CD4-positive, CD25-positive, alpha-beta regulatory T cell (primary cell): ENCODE measurements around the gene SLC35F2. TPM values are rescaled to one million over a fixed set of nuclear protein-coding genes. Genes with fewer than 3 reads are reported as not detected.
A peak's percentile ranks its signal among the peaks of the same experiment; 100 is the strongest.
"Not testable (repeated sequence)": the region's sequence is repeated elsewhere in the genome, so short reads cannot be mapped to it uniquely, and the experiment has no call there.

Experiments
- ATAC-seq, 2 donors: fragments of 150-1000 bp; cut with Tn5 transposase; one replicate each; pipeline ENCODE4 v1.10.0; 2021; ENCODE audit warnings: low read depth in 2 of 2, moderate number of reproducible peaks in 2 of 2, moderate library complexity in 1 of 2
- DNase-seq, 3 donors: peaks; one replicate each; pipeline versions ENCODE4 v3.0.0 to v3.0.0-alpha.2; 2012 to 2022; ENCODE audit warnings: mixed read lengths in 1 of 3
- H3K27ac ChIP-seq: one replicate; pipeline ENCODE4 v1.7.0; 2013; ENCODE audit warnings: mild to moderate bottlenecking, low read length; ENCODE audit not compliant: insufficient read depth, poor library complexity, severe bottlenecking
- H3K27me3 ChIP-seq: one replicate; pipeline ENCODE4 v1.7.0; 2013; ENCODE audit warnings: low read length; ENCODE audit not compliant: control insufficient read depth, insufficient read depth
- H3K36me3 ChIP-seq: one replicate; pipeline ENCODE4 v1.7.0; 2013; ENCODE audit warnings: mild to moderate bottlenecking, low read length, moderate library complexity; ENCODE audit not compliant: control insufficient read depth, insufficient read depth
- H3K4me1 ChIP-seq: 2 replicates; pipeline ENCODE4 v1.7.0; 2013; ENCODE audit warnings: mild to moderate bottlenecking, low read length; ENCODE audit not compliant: insufficient read depth, control insufficient read depth, poor library complexity, severe bottlenecking
- H3K4me3 ChIP-seq: one replicate; pipeline ENCODE4 v1.7.0; 2013; ENCODE audit warnings: low read depth, mild to moderate bottlenecking, low read length, moderate library complexity
- H3K9me3 ChIP-seq, 2 experiments: 1 replicate in 1 of 2; 2 replicates in 1 of 2; pipeline ENCODE4 v1.7.0; 2013; ENCODE audit warnings: low read length in 2 of 2, mild to moderate bottlenecking in 1 of 2, moderate library complexity in 1 of 2; ENCODE audit not compliant: control insufficient read depth in 2 of 2
- H3K27ac Mint-ChIP-seq, 3 donors: one replicate each; pipeline ENCODE4 v1.8.0; 2020 to 2022; ENCODE audit warnings: mild to moderate bottlenecking in 3 of 3, mixed read lengths in 3 of 3, moderate library complexity in 2 of 3
- H3K27me3 Mint-ChIP-seq: one replicate; pipeline ENCODE4 v1.8.0; 2022; ENCODE audit warnings: mild to moderate bottlenecking, mixed read lengths
- H3K36me3 Mint-ChIP-seq: one replicate; pipeline ENCODE4 v1.8.0; 2020; ENCODE audit warnings: mixed read lengths
- H3K4me1 Mint-ChIP-seq, 4 donors: one replicate each; pipeline ENCODE4 v1.8.0; 2020 to 2022; ENCODE audit warnings: mixed read lengths in 4 of 4, mild to moderate bottlenecking in 1 of 4
- H3K4me3 Mint-ChIP-seq, 4 donors: one replicate each; pipeline ENCODE4 v1.8.0; 2020 to 2022; ENCODE audit warnings: mild to moderate bottlenecking in 4 of 4, mixed read lengths in 4 of 4, moderate library complexity in 3 of 4
- H3K9me3 Mint-ChIP-seq, 7 donors: one replicate each; pipeline ENCODE4 v1.8.0; 2020 to 2022; ENCODE audit warnings: mixed read lengths in 7 of 7, mild to moderate bottlenecking in 3 of 7, moderate library complexity in 2 of 7
- polyA plus RNA-seq, 4 donors: library from polyadenylated mRNA; unstranded; fragments of 300-500 nt; fragmentation: Illumina TruSeq; gene quantifications; one replicate each; pipeline ENCODE4 v1.2.3, GENCODE V29; 2021
- total RNA-seq: library from RNA; stranded (reverse); gene quantifications from one replicate; pipeline ENCODE4 v1.2.3, GENCODE V29; 2022

Gene SLC35F2
- total and polyA plus RNA-seq, 5 donors from 2014 or later, result 10.7 to 23.9 (median 22.1) TPM

DNA sequence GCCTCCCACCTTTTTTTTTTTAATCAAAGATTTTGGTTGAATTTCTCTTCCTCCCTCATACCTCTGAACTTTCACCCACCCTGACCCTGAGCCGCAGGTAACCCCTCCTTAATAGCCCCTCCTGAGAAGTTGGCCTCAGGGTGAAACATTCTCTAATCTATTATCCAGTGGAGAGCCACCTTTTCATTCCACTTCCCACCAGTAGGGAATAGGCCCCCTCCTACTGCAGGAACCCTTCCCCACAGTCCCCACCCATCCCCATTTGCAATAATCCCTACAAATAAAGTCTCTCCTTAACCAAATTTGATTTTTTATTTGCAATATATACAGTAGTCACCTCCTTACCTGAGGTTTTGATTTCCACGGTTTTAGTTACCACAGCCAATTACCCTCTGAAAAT is 2.1 kb upstream of the SLC35F2 start:
- Histone ChIP-seq H3K27ac (no peak overlapping the region), H3K27me3 (no peaks in the 10 kb centered on the region), H3K4me1 (peaks cover 30% of the 10 kb centered on the region), H3K36me3 (no peaks in the 10 kb centered on the region), H3K9me3 (no peaks in the 10 kb centered on the region), H3K4me3 (no peak overlapping the region)
- peaks cover 11 to 35% (median 22%) of the 10 kb centered on the region in 4 donors for H3K4me1 Mint-ChIP-seq
- peak overlapping the region in 3 of 4 donors; percentile 94 to 98 (median 97) for H3K4me3 Mint-ChIP-seq
- no peaks in the 10 kb centered on the region for H3K9me3 Mint-ChIP-seq
- ATAC-seq, result no peak
- no peak for DNase-seq
- H3K27ac Mint-ChIP-seq, result peak overlapping the region in 1 of 3 donors; percentile 48
- no peaks in the 10 kb centered on the region for H3K36me3 Mint-ChIP-seq
- H3K27me3 Mint-ChIP-seq, result peaks cover 4% of the 10 kb centered on the region

DNA sequence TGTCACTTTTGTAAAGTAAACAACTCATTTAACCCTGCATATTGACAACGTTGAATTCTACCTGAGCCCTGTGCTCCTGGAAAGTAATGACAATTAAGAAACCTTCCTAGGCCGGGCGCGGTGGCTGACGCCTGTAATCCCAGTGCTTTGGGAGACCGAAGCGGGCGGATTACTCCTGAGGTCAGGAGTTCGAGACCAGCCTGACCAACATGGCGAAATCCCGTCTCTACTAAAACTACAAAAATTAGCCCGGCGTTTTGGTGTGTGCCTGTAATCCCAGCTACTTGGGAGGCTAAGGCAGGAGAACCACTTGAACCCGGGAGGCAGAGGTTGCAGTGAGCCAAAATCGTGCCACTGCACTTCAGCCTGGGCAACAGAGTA is 1.6 kb upstream of the SLC35F2 start:
- not testable (repeated sequence) for H3K27ac ChIP-seq, H3K9me3 Mint-ChIP-seq, DNase-seq, H3K27me3 ChIP-seq, H3K9me3 ChIP-seq, ATAC-seq, H3K36me3 Mint-ChIP-seq, H3K36me3 ChIP-seq, H3K27me3 Mint-ChIP-seq
- Mint-ChIP-seq H3K27ac (peak overlapping the region in 1 of 3 donors; percentile 20), H3K4me1 (peaks cover 11 to 37% (median 24%) of the 10 kb centered on the region in 4 donors), H3K4me3 (peak overlapping the region; percentile 94 to 98 (median 98))
- H3K4me3 ChIP-seq, result peak overlapping the region; percentile 93
- peaks cover 30% of the 10 kb centered on the region for H3K4me1 ChIP-seq

- Histone ChIP-seq H3K4me3 (peak overlapping the region; percentile 93), H3K9me3 (no peaks in the 10 kb centered on the region), H3K4me1 (peaks cover 30% of the 10 kb centered on the region), H3K27me3 (no peaks in the 10 kb centered on the region), H3K27ac (no peak overlapping the region), H3K36me3 (no peaks in the 10 kb centered on the region)
- ATAC-seq (no peak), DNase-seq (peak; percentile 7 to 40 (median 15))
- Mint-ChIP-seq H3K27ac (peak overlapping the region; percentile 80 to 94 (median 93)), H3K27me3 (peaks cover 4% of the 10 kb centered on the region), H3K4me1 (peaks cover 15 to 38% (median 28%) of the 10 kb centered on the region in 4 donors), H3K36me3 (no peaks in the 10 kb centered on the region), H3K4me3 (peak overlapping the region; percentile 94 to 98 (median 98)), H3K9me3 (no peaks in the 10 kb centered on the region)
Observed at GRCh38 chr11:107859459-107860239, 1.1 kb upstream of the SLC35F2 start.

DNA sequence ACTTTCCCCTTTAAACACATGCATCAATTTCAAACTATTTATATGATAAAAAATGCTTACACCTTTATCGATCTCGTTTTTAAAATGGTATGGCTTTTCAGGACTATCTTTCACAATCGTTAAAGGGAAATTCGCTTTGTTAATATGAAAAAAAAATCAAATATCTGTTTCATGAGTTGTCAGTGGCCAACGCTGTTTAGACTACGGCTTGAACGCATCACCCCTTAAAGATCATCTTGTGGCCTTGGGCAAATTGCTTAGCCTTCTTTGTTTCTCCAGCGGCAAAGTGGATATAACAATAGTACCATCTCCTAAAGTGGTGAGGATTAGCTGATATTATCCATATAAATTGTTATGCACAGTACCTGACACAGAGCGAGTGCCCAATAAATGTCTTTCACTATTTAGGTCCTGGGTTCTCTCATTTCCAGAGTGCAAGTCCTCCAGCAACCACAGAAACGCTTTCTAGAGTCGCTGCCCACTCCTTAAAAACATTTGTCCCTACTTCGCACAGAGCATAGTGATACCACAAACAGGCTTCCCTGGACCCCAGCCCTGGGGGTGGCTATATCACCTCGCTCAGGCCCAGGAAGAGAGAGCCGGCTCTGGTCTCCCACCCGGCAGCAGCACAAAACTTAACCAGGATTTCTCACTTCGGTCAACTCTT is 904 bp downstream of the SLC35F2 start:
- peak overlapping the region; percentile 93 for H3K4me3 ChIP-seq
- Mint-ChIP-seq H3K36me3 (peaks cover 3% of the 10 kb centered on the region), H3K4me1 (peaks cover 17 to 42% (median 34%) of the 10 kb centered on the region in 4 donors), H3K27ac (peak overlapping the region; percentile 85 to 95 (median 93)), H3K9me3 (no peaks in the 10 kb centered on the region), H3K4me3 (peak overlapping the region; percentile 94 to 98 (median 98)), H3K27me3 (peaks cover 4% of the 10 kb centered on the region)
- peak in 1 of 3 donors; percentile 4 for DNase-seq
- no peaks in the 10 kb centered on the region for H3K27me3 ChIP-seq
- no peaks in the 10 kb centered on the region for H3K36me3 ChIP-seq
- ATAC-seq, result no peak
- H3K27ac ChIP-seq, result peak overlapping the region; percentile 70
- H3K9me3 ChIP-seq, result no peaks in the 10 kb centered on the region
- H3K4me1 ChIP-seq, result peaks cover 30% of the 10 kb centered on the region

DNA sequence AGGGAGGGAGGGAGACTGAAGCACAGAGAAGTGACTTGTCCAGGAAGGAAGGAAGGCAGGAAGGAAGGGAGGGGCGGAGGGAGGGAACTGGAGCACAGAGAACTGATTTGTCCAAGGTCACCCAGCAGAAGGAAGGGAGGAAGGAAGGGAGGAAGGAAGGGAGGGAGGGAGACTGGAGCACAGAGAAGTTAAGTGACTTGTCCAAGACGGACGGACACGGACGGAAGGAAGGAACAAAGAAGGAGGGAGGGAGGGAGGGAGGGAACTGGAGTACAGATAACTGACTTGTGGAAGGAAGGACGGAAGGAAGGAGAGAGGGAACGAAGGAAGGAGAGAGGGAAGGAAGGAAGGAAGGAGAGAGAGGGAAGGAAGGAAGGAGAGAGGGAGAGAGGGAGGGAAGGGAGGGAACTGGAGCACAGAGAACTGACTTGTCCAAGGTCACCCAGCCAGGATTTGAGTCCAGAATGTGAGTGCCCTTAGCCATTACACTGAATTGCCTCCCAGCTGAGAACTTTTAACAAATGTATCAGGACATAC is 1.5 kb downstream of the SLC35F2 start:
- peak overlapping the region; percentile 63 for H3K27ac ChIP-seq
- Mint-ChIP-seq H3K36me3 (peaks cover 3% of the 10 kb centered on the region), H3K27me3 (peaks cover 4% of the 10 kb centered on the region), H3K4me1 (peaks cover 17 to 42% (median 35%) of the 10 kb centered on the region in 4 donors), H3K27ac (peak overlapping the region in 1 of 3 donors; percentile 51), H3K9me3 (no peaks in the 10 kb centered on the region), H3K4me3 (peak overlapping the region; percentile 94 to 98 (median 98))
- no peaks in the 10 kb centered on the region for H3K27me3 ChIP-seq
- no peaks in the 10 kb centered on the region for H3K9me3 ChIP-seq
- H3K4me1 ChIP-seq, result peaks cover 30% of the 10 kb centered on the region
- H3K36me3 ChIP-seq, result no peaks in the 10 kb centered on the region
- ATAC-seq, result no peak
- peak overlapping the region; percentile 93 for H3K4me3 ChIP-seq
- no peak for DNase-seq

- Histone ChIP-seq H3K4me3 (peak overlapping the region; percentile 93), H3K27me3 (no peaks in the 10 kb centered on the region), H3K36me3 (no peaks in the 10 kb centered on the region), H3K4me1 (peaks cover 30% of the 10 kb centered on the region), H3K9me3 (no peaks in the 10 kb centered on the region), H3K27ac (peak overlapping the region; percentile 63)
- peak overlapping the region; percentile 33 to 93 (median 57) for H3K27ac Mint-ChIP-seq
- peaks cover 19 to 48% (median 41%) of the 10 kb centered on the region in 4 donors for H3K4me1 Mint-ChIP-seq
- no peaks in the 10 kb centered on the region for H3K9me3 Mint-ChIP-seq
- no peak for ATAC-seq
- H3K27me3 Mint-ChIP-seq, result peaks cover 4% of the 10 kb centered on the region
- H3K4me3 Mint-ChIP-seq, result peak overlapping the region; percentile 75 to 98 (median 90)
- DNase-seq, result no peak
- H3K36me3 Mint-ChIP-seq, result peaks cover 3% of the 10 kb centered on the region
Observed at GRCh38 chr11:107856180-107856980, 2.2 kb downstream of the SLC35F2 start.

- H3K4me3 Mint-ChIP-seq, result no peak overlapping the region
- H3K36me3 Mint-ChIP-seq, result peaks cover 3% of the 10 kb centered on the region
- Histone ChIP-seq H3K4me3 (no peak overlapping the region), H3K4me1 (peaks cover 24% of the 10 kb centered on the region), H3K27ac (no peak overlapping the region), H3K27me3 (no peaks in the 10 kb centered on the region), H3K36me3 (no peaks in the 10 kb centered on the region), H3K9me3 (no peaks in the 10 kb centered on the region)
- peaks cover 4% of the 10 kb centered on the region for H3K27me3 Mint-ChIP-seq
- DNase-seq (no peak), ATAC-seq (no peak)
- no peak overlapping the region for H3K27ac Mint-ChIP-seq
- no peaks in the 10 kb centered on the region for H3K9me3 Mint-ChIP-seq
- peaks cover 29 to 60% (median 41%) of the 10 kb centered on the region in 4 donors for H3K4me1 Mint-ChIP-seq
Observed at GRCh38 chr11:107853070-107853469, 5.5 kb downstream of the SLC35F2 start.
